Fibroblast of lung (primary cell): ENCODE measurements around the gene CCDC80. TPM values are rescaled to one million over a fixed set of nuclear protein-coding genes. Genes with fewer than 3 reads are reported as not detected.

Experiments used
- DNase-seq, 2 donors: peaks; one replicate each; pipeline versions ENCODE4 v3.0.0 to v3.0.0-alpha.2; 2010; ENCODE audit warnings: low read depth in 2 of 2
- H2AFZ ChIP-seq: 2 replicates; pipeline ENCODE4 v1.5.1; 2012; ENCODE audit warnings: low read length, control low read depth, inconsistent platforms
- H3K27ac ChIP-seq: 2 replicates; pipeline ENCODE4 v1.5.1; 2011; ENCODE audit warnings: low read length, control low read depth; ENCODE audit not compliant: insufficient read depth
- H3K27me3 ChIP-seq: 2 replicates; pipeline ENCODE4 v1.5.1; 2011; ENCODE audit warnings: mild to moderate bottlenecking, low read length; ENCODE audit not compliant: control insufficient read depth, insufficient read depth
- H3K36me3 ChIP-seq: 2 replicates; pipeline ENCODE4 v1.5.1; 2011; ENCODE audit warnings: low read length; ENCODE audit not compliant: control insufficient read depth, insufficient read depth
- H3K4me1 ChIP-seq: 2 replicates; pipeline ENCODE4 v1.5.1; 2011; ENCODE audit warnings: low read length; ENCODE audit not compliant: control insufficient read depth, insufficient read depth; ENCODE audit errors: extremely low read depth
- H3K4me2 ChIP-seq: 2 replicates; pipeline ENCODE4 v1.5.1; 2011; ENCODE audit warnings: low read length, control low read depth; ENCODE audit not compliant: insufficient read depth; ENCODE audit errors: extremely low read depth
- H3K4me3 ChIP-seq, 4 experiments: fragments of 200-600 bp in 1 of 4; sonication (generic) in 1 of 4; replicated peaks in 1 of 4; 2 replicates each; pipeline ENCODE4 v1.5.1; 2011 to 2016; ENCODE audit warnings: low read length in 4 of 4, low read depth in 3 of 4, mild to moderate bottlenecking in 3 of 4, control low read depth in 2 of 4, inconsistent platforms in 1 of 4, mixed read lengths in 1 of 4; ENCODE audit not compliant: insufficient read depth in 1 of 4; ENCODE audit errors: control extremely low read depth in 1 of 4
- H3K79me2 ChIP-seq: 2 replicates; pipeline ENCODE4 v1.5.1; 2012; ENCODE audit warnings: mild to moderate bottlenecking, low read length, inconsistent platforms; ENCODE audit not compliant: control insufficient read depth, insufficient read depth
- H3K9ac ChIP-seq: 2 replicates; pipeline ENCODE4 v1.5.1; 2011; ENCODE audit warnings: mild to moderate bottlenecking, low read length, control low read depth; ENCODE audit not compliant: insufficient read depth
- H3K9me3 ChIP-seq: 2 replicates; pipeline ENCODE4 v1.5.1; 2012; ENCODE audit warnings: low read depth, low read length; ENCODE audit not compliant: control insufficient read depth, insufficient read depth
- H4K20me1 ChIP-seq: 2 replicates; pipeline ENCODE4 v1.5.1; 2011; ENCODE audit warnings: low read length; ENCODE audit not compliant: control insufficient read depth, insufficient read depth; ENCODE audit errors: extremely low read depth
- CTCF ChIP-seq, 2 donors: IDR thresholded peaks in 1 of 2; conservative IDR thresholded peaks in 1 of 2; 1 replicate in 1 of 2; 2 replicates in 1 of 2; pipeline ENCODE4 v1.5.1; 2011 to 2012; ENCODE audit warnings: low read length in 2 of 2, control low read depth in 1 of 2, inconsistent platforms in 1 of 2, low read depth in 1 of 2, mild to moderate bottlenecking in 1 of 2
- EZH2 ChIP-seq: IDR thresholded peaks from 2 replicates; pipeline ENCODE4 v1.5.1; 2012; ENCODE audit warnings: low read length, control low read depth, mild to moderate bottlenecking; ENCODE audit errors: missing control alignments
- polyA plus RNA-seq, 2 donors: library from polyadenylated mRNA; depleted of rRNA in 1 of 2; stranded (reverse) in 1 of 2; unstranded in 1 of 2; fragments of >200 nt; gene quantifications; 2 replicates each; pipeline ENCODE4 v1.2.1, GENCODE V29; 2011 to 2012; ENCODE audit warnings: missing spikeins in 1 of 2
- total RNA-seq: library from RNA; depleted of rRNA; stranded (reverse); fragments of >200 nt; gene quantifications from 2 replicates; pipeline ENCODE4 v1.2.1, GENCODE V29; 2014

CCDC80 gene
- total and polyA plus RNA-seq, 2 donors (not counting 1 experiment from before 2014, with no cell fraction given): 153 to 526 TPM

- DNase-seq: peak; percentile 66 to 85
- Histone ChIP-seq H3K9ac (no peak overlapping the region), H3K4me1 (peaks cover 2% of the 10 kb centered on the region), H4K20me1 (no peaks in the 10 kb centered on the region), H2AFZ (no peak overlapping the region), H3K4me3 (no peak overlapping the region), H3K9me3 (no peaks in the 10 kb centered on the region), H3K27ac (no peak overlapping the region), H3K27me3 (no peaks in the 10 kb centered on the region), H3K36me3 (peaks cover 6% of the 10 kb centered on the region), H3K4me2 (no peak overlapping the region), H3K79me2 (no peaks in the 10 kb centered on the region)
- no peak for TF ChIP-seq CTCF (conservative IDR thresholded peaks at IDR 0.05 in 1 of 2, IDR thresholded peaks at IDR 0.05 in 1 of 2; ENCODE audit: low read depth in 1 of 2, low read length in 2 of 2)
- TF ChIP-seq EZH2: no peak
Observed at GRCh38 chr3:112610121-112610520, 30.8 kb downstream of the CCDC80 start.

- H3K9ac ChIP-seq: no peak overlapping the region
- H2AFZ ChIP-seq: no peak overlapping the region
- H3K9me3 ChIP-seq: no peaks in the 10 kb centered on the region
- no peak overlapping the region for H3K27ac ChIP-seq
- no peak for DNase-seq
- peaks cover 6% of the 10 kb centered on the region for H3K4me1 ChIP-seq
- H3K79me2 ChIP-seq: no peaks in the 10 kb centered on the region
- H3K36me3 ChIP-seq: peaks cover 7% of the 10 kb centered on the region
- H4K20me1 ChIP-seq: no peaks in the 10 kb centered on the region
- no peak overlapping the region for H3K4me2 ChIP-seq
- no peaks in the 10 kb centered on the region for H3K27me3 ChIP-seq
- H3K4me3 ChIP-seq: no peak overlapping the region
- TF ChIP-seq EZH2 (no peak), CTCF (conservative IDR thresholded peaks at IDR 0.05 in 1 of 2, IDR thresholded peaks at IDR 0.05 in 1 of 2; ENCODE audit: low read depth in 1 of 2, low read length in 2 of 2) (no peak)
Observed at GRCh38 chr3:112607863-112608262, 33.1 kb downstream of the CCDC80 start.

GRCh38 chr3:112606098-112606497, 34.8 kb downstream of the CCDC80 start:
- H3K4me2 ChIP-seq: no peak overlapping the region
- H3K4me3 ChIP-seq: no peak overlapping the region
- peak overlapping the region; percentile 59 for H3K27ac ChIP-seq
- H3K36me3 ChIP-seq: peaks cover 3% of the 10 kb centered on the region
- H3K9me3 ChIP-seq: no peaks in the 10 kb centered on the region
- no peaks in the 10 kb centered on the region for H3K79me2 ChIP-seq
- no peaks in the 10 kb centered on the region for H4K20me1 ChIP-seq
- H3K9ac ChIP-seq: no peak overlapping the region
- H2AFZ ChIP-seq: no peak overlapping the region
- H3K4me1 ChIP-seq: peaks cover 6% of the 10 kb centered on the region
- DNase-seq: peak in 1 of 2 donors; percentile 18
- TF ChIP-seq CTCF (conservative IDR thresholded peaks at IDR 0.05 in 1 of 2, IDR thresholded peaks at IDR 0.05 in 1 of 2; ENCODE audit: low read depth in 1 of 2, low read length in 2 of 2) (no peak), EZH2 (no peak)
- no peaks in the 10 kb centered on the region for H3K27me3 ChIP-seq
